K562 (cell line): ENCODE results near the gene LIN28A. TPM values are rescaled to one million over a fixed set of nuclear protein-coding genes. Genes with fewer than 3 reads are reported as not detected.

Source experiments
- ATAC-seq: fragments of 200-7000 bp; cut with Tn5 transposase; 3 replicates; pipeline ENCODE4 v1.9.1; 2020; ENCODE audit warnings: moderate library complexity
- BruUV-seq: library from RNA; stranded (reverse); fragments of 400-500 nt; replicated peaks from 2 replicates; lab custom pipeline; 2021; lab: Mats Ljungman, UMichigan
- CTCF ChIA-PET: fragments of 300-600 bp; formaldehyde crosslinking; extraction: SDS; loops from one replicate; lab custom pipeline; 2021; ENCODE audit warnings: low intra/inter-chr PET ratio; lab: Yijun Ruan, JAX
- POLR2A ChIA-PET: fragments of 300-600, 350-650 bp; sonication (Branson Sonifier 250); formaldehyde crosslinking; extraction: SDS; loops from one replicate; lab custom pipeline; 2021; ENCODE audit warnings: antibody characterized with exemption, inconsistent platforms; lab: Yijun Ruan, JAX
- DNase-seq, 4 experiments: peaks; one replicate each; pipeline versions ENCODE4 v3.0.0 to v3.0.0-alpha.2; 2011 to 2018; ENCODE audit warnings: low spot score in 3 of 4, mixed read lengths in 3 of 4; ENCODE audit errors: extremely low read depth in 1 of 4
- FAIRE-seq: peaks from 2 replicates; lab custom pipeline; 2011; peaks lifted over from hg19 to GRCh38; lab: Jason Lieb, UNC
- H2AFZ ChIP-seq: 2 replicates; pipeline ENCODE4 v1.6.0; 2011; ENCODE audit warnings: low read depth, low read length, control low read depth, inconsistent platforms
- H3K27ac ChIP-seq: fragments of 200-600 bp; 3 replicates; pipeline ENCODE4 v1.8.0; 2011; ENCODE audit warnings: low read depth, mild to moderate bottlenecking, control low read depth, inconsistent platforms, low read length, moderate library complexity, mixed read lengths; ENCODE audit errors: extremely low read depth
- H3K27me3 ChIP-seq, 2 experiments: fragments of 300-600 bp in 1 of 2; 2 replicates in 1 of 2; 3 replicates in 1 of 2; pipeline versions ENCODE4 v1.6.0 to v1.8.0; 2011; ENCODE audit warnings: inconsistent platforms in 2 of 2, low read length in 2 of 2, mild to moderate bottlenecking in 1 of 2, mixed read lengths in 1 of 2, moderate library complexity in 1 of 2; ENCODE audit not compliant: control insufficient read depth in 2 of 2, insufficient read depth in 2 of 2
- H3K36me3 ChIP-seq: fragments of 300-600 bp; 3 replicates; pipeline ENCODE4 v1.8.0; 2011; ENCODE audit warnings: mild to moderate bottlenecking, low read length, inconsistent platforms; ENCODE audit not compliant: control insufficient read depth, insufficient read depth
- H3K4me1 ChIP-seq, 2 experiments: fragments of 200-600 bp in 1 of 2; replicated peaks in 1 of 2; 2 replicates in 1 of 2; 3 replicates in 1 of 2; pipeline versions ENCODE4 v1.5.1 to v1.8.0; 2011; ENCODE audit warnings: inconsistent platforms in 2 of 2, low read length in 2 of 2, mild to moderate bottlenecking in 1 of 2, mixed read lengths in 1 of 2, moderate library complexity in 1 of 2; ENCODE audit not compliant: control insufficient read depth in 2 of 2, insufficient read depth in 2 of 2
- H3K4me2 ChIP-seq: 2 replicates; pipeline ENCODE4 v1.6.1; 2011; ENCODE audit warnings: low read length, control low read depth, inconsistent platforms, mixed read lengths; ENCODE audit not compliant: insufficient read depth
- H3K4me3 ChIP-seq: fragments of 200-600 bp; sonication (generic), shearing (Covaris generic); 2 replicates; pipeline ENCODE4 v1.5.1; 2016; ENCODE audit warnings: control low read depth, inconsistent platforms
- H3K79me2 ChIP-seq: fragments of 200-600 bp; 3 replicates; pipeline ENCODE4 v1.8.0; 2011; ENCODE audit warnings: low read length, inconsistent platforms; ENCODE audit not compliant: control insufficient read depth, insufficient read depth
- H3K9ac ChIP-seq, 2 experiments: 2 replicates each; pipeline versions ENCODE4 v1.6.0 to v1.6.1; 2011; ENCODE audit warnings: low read depth in 2 of 2, low read length in 2 of 2, control low read depth in 1 of 2, inconsistent platforms in 1 of 2, mild to moderate bottlenecking in 1 of 2, mixed read lengths in 1 of 2; ENCODE audit not compliant: insufficient read depth in 1 of 2
- H3K9me1 ChIP-seq: one replicate; pipeline ENCODE4 v1.6.0; 2011; ENCODE audit warnings: inconsistent platforms, mild to moderate bottlenecking, low read length, moderate library complexity; ENCODE audit not compliant: control insufficient read depth, insufficient read depth
- H3K9me3 ChIP-seq: replicated peaks from 2 replicates; pipeline ENCODE4 v1.5.1; 2011; ENCODE audit warnings: low read depth, low read length, inconsistent platforms; ENCODE audit not compliant: control insufficient read depth, insufficient read depth
- H4K20me1 ChIP-seq: replicated peaks from 2 replicates; pipeline ENCODE4 v1.6.1; 2011; ENCODE audit warnings: low read length, inconsistent platforms, mixed read lengths; ENCODE audit not compliant: control insufficient read depth, insufficient read depth
- ARID4B ChIP-seq: sonication (generic); formaldehyde crosslinking; IDR thresholded peaks from 2 replicates; pipeline ENCODE4 v1.8.0; 2022; ENCODE audit warnings: mild to moderate bottlenecking, missing genetic modification reagents
- CBFB ChIP-seq: sonication (generic); formaldehyde crosslinking; IDR thresholded peaks from 2 replicates; pipeline ENCODE4 v1.4.0; 2020; ENCODE audit warnings: mild to moderate bottlenecking, missing genetic modification reagents
- CHD1 ChIP-seq: fragments of 200-600 bp; sonication (generic); IDR thresholded peaks from one replicate; pipeline ENCODE4 v1.6.1; 2012; ENCODE audit warnings: mild to moderate bottlenecking, moderate library complexity, low read length, inconsistent platforms
- CLOCK ChIP-seq: fragments of 250-450 bp; sonication (Bioruptor Pico); IDR thresholded peaks from 2 replicates; pipeline ENCODE4 v1.4.0; 2020; ENCODE audit warnings: mild to moderate bottlenecking, moderate library complexity, borderline replicate concordance
- ELF1 ChIP-seq: fragments of 200-800 bp; sonication (Bioruptor generic); IDR thresholded peaks from 2 replicates; pipeline ENCODE4 v1.6.1; 2016; ENCODE audit warnings: missing genetic modification characterization, missing compliant biosample characterization
- FOXK2 ChIP-seq, 2 experiments: fragments of 450-650 bp; IDR thresholded peaks in 1 of 2; conservative IDR thresholded peaks in 1 of 2; 2 replicates each; pipeline ENCODE4 v1.6.1; 2016; ENCODE audit warnings: low read depth in 2 of 2, mild to moderate bottlenecking in 1 of 2
- HDAC8 ChIP-seq: fragments of 450-650 bp; IDR thresholded peaks from 2 replicates; pipeline ENCODE4 v1.6.1; 2016; ENCODE audit warnings: mild to moderate bottlenecking, missing genetic modification characterization, moderate library complexity, missing compliant biosample characterization
- HEY1 ChIP-seq: fragments of 250-450 bp; sonication (Bioruptor Pico); IDR thresholded peaks from 2 replicates; pipeline ENCODE4 v1.5.0; 2020; ENCODE audit warnings: mild to moderate bottlenecking, moderate library complexity, borderline replicate concordance
- KLF13 ChIP-seq: fragments of 450-650 bp; IDR thresholded peaks from 2 replicates; pipeline ENCODE4 v1.6.1; 2016; ENCODE audit warnings: missing genetic modification characterization, low read depth, mild to moderate bottlenecking, missing compliant biosample characterization, moderate library complexity, borderline replicate concordance
- SAP30 ChIP-seq: fragments of 200-600 bp; sonication (generic); IDR thresholded peaks from 2 replicates; pipeline ENCODE4 v1.6.1; 2012; ENCODE audit warnings: borderline replicate concordance, low read depth, mild to moderate bottlenecking, moderate library complexity, low read length, control low read depth, inconsistent platforms; ENCODE audit not compliant: insufficient read depth, poor library complexity, severe bottlenecking
- ZNF699 ChIP-seq: fragments of 250-450 bp; sonication (Bioruptor Pico); IDR thresholded peaks from 2 replicates; pipeline ENCODE4 v1.8.0; 2021; ENCODE audit warnings: mild to moderate bottlenecking, moderate library complexity; ENCODE audit not compliant: insufficient replicate concordance
- ZNF79 ChIP-seq: fragments of 250-450 bp; sonication (Bioruptor Pico); IDR thresholded peaks from 2 replicates; pipeline ENCODE4 v1.4.0; 2020; ENCODE audit warnings: low read depth, mild to moderate bottlenecking, moderate library complexity
- WGBS: fragments of 100-300 bp; shearing (Covaris generic); methylation state at CpG from one replicate; pipeline ENCODE4 v1.1.6; 2016; ENCODE audit warnings: low coverage, mixed read lengths; ENCODE audit not compliant: insufficient coverage; ENCODE audit errors: missing lambda C conversion rate; 5-methylcytosine and 5-hydroxymethylcytosine counted together
- in situ Hi-C: fragments of 300-500 bp; cut with MboI; formaldehyde crosslinking; loops from 4 replicates; pipeline ENCODE4 v1.15.0; 2018; ENCODE audit warnings: inconsistent platforms, mixed read lengths
- intact Hi-C: fragments of 100-400 bp; cut with micrococcal nuclease; formaldehyde crosslinking; loops from 2 replicates; pipeline ENCODE4 v1.14.2; 2022
- polyA plus RNA-seq, 8 experiments: library from polyadenylated mRNA; depleted of rRNA in 4 of 8; stranded (reverse) in 5 of 8; unstranded in 3 of 8; fragments of >200 nt; fragmentation: Nextera tagmentation in 2 of 8; fragmentation: Illumina TruSeq in 1 of 8; extraction: Ambion mirVana in 2 of 8; extraction: Trizol in 1 of 8; gene quantifications; 2 replicates each; pipeline versions ENCODE4 v1.2.1 to v1.2.3, GENCODE V29; 2011 to 2014; ENCODE audit warnings: inconsistent platforms in 1 of 8, missing spikeins in 1 of 8
- total RNA-seq, 7 experiments: library from RNA; depleted of rRNA in 6 of 7; stranded (reverse); fragments of >200 nt in 6 of 7; fragmentation: Illumina TruSeq in 2 of 7; extraction: Trizol in 2 of 7; gene quantifications; 2 replicates each; pipeline versions ENCODE4 v1.2.1 to v1.2.3, GENCODE V29; 2011 to 2021; ENCODE audit warnings: low replicate concordance in 1 of 7

LIN28A gene
- total and polyA plus RNA-seq, 9 of the 15 experiments (the other 6 are each of a cell fraction or from before 2014, with no cell fraction given), result 0.80 to 5.4 (median 3.9) TPM

GRCh38 chr1:26404641-26405040 lies 6.0 kb upstream of the LIN28A start (continued):
- TF ChIP-seq SAP30, result no peak
- TF ChIP-seq ARID4B, result no peak
- no peak for TF ChIP-seq HEY1
- no peak for TF ChIP-seq FOXK2 (conservative IDR thresholded peaks at IDR 0.05 in 1 of 2, IDR thresholded peaks at IDR 0.05 in 1 of 2; ENCODE audit: low read depth in 2 of 2)

GRCh38 chr1:26405281-26405915 lies 5.2 kb upstream of the LIN28A start:
- WGBS, result 1% methylated on average over 7 of the region's 7 CpGs
- no peak for TF ChIP-seq CBFB (CRISPR knock-in tag)
- no peak for TF ChIP-seq ELF1 (tag)
- no peak for TF ChIP-seq CLOCK (CRISPR knock-in tag)
- TF ChIP-seq ZNF699 (CRISPR knock-in tag), result no peak
- no peak for TF ChIP-seq HDAC8 (tag)
- no peak for TF ChIP-seq ZNF79
- TF ChIP-seq KLF13 (tag), result no peak
- no peak for TF ChIP-seq CHD1

More at GRCh38 chr1:26405281-26405915, 5.2 kb upstream of the LIN28A start:
- no peak overlapping the region for H3K4me3 ChIP-seq
- H3K4me2 ChIP-seq, result no peak overlapping the region
- POLR2A ChIA-PET, result interaction anchor here (1.1 to 2.1 kb wide), 3 partner anchors 9 to 12 kb away, joined by 3 to 5 read pairs (median 4); no protein-coding TSS in a partner anchor
- H3K4me1 ChIP-seq, result peaks cover 6 to 15% of the 10 kb centered on the region in 2 experiments; a peak in 4 of 5 replicates
- no peaks in the 10 kb centered on the region for H3K79me2 ChIP-seq
- no peaks in the 10 kb centered on the region for H3K9me3 ChIP-seq
- H3K27me3 ChIP-seq, result peaks cover 7 to 20% of the 10 kb centered on the region in 2 experiments; a peak in 4 of 5 replicates
- no peak overlapping the region for H2AFZ ChIP-seq
- CTCF ChIA-PET, result no interaction called here
- in situ Hi-C loops, result no loop called here
- no peaks in the 10 kb centered on the region for H3K9me1 ChIP-seq
- no peaks in the 10 kb centered on the region for H3K36me3 ChIP-seq
- H4K20me1 ChIP-seq, result peaks cover 5% of the 10 kb centered on the region; the same call in 1 of the 2 replicates
- no peak for FAIRE-seq
- intact Hi-C loops, result no loop called here
- no peak for DNase-seq
- no peak overlapping the region for H3K9ac ChIP-seq
- ATAC-seq, result no peak
- H3K27ac ChIP-seq, result no peak overlapping the region
- BruUV-seq, result no TSS peak
